Chondrocyte (in vitro differentiated cells): ENCODE results near the gene CEL. TPM values are rescaled to one million over a fixed set of nuclear protein-coding genes. Genes with fewer than 3 reads are reported as not detected.

Source experiments
- DNase-seq: peaks from one replicate; pipeline ENCODE4 v3.0.0; 2021; ENCODE audit warnings: mixed read lengths, low spot score
- H3K27ac Mint-ChIP-seq: one replicate; pipeline ENCODE4 v1.8.0; 2021; ENCODE audit warnings: mild to moderate bottlenecking, moderate library complexity, mixed read lengths; ENCODE audit not compliant: unreplicated experiment
- H3K27me3 Mint-ChIP-seq: 2 replicates; pipeline ENCODE4 v1.8.0; 2021; ENCODE audit warnings: low read depth, mixed read lengths
- H3K36me3 Mint-ChIP-seq: 2 replicates; pipeline ENCODE4 v1.8.0; 2021; ENCODE audit warnings: low read depth, mixed read lengths
- H3K4me1 Mint-ChIP-seq: 2 replicates; pipeline ENCODE4 v1.8.0; 2021; ENCODE audit warnings: low read depth, mild to moderate bottlenecking, mixed read lengths
- H3K4me3 Mint-ChIP-seq: one replicate; pipeline ENCODE4 v1.8.0; 2021; ENCODE audit warnings: mild to moderate bottlenecking, moderate library complexity, mixed read lengths; ENCODE audit not compliant: unreplicated experiment
- H3K9me3 Mint-ChIP-seq: 2 replicates; pipeline ENCODE4 v1.8.0; 2021; ENCODE audit warnings: low read depth, mixed read lengths
- total RNA-seq: library from RNA; stranded (reverse); gene quantifications from 3 replicates; pipeline ENCODE4 v1.2.1, GENCODE V29; 2021
- TF ChIP-seq, protein P1 (sequence below): fragments of 200-600 bp; sonication (generic); IDR thresholded peaks from 2 replicates; pipeline ENCODE4 v1.5.0; 2021; ENCODE audit warnings: antibody characterized with exemption, mild to moderate bottlenecking, moderate library complexity

CEL gene
- total RNA-seq, 1 donor from 2014 or later, result 0.87 TPM

DNA sequence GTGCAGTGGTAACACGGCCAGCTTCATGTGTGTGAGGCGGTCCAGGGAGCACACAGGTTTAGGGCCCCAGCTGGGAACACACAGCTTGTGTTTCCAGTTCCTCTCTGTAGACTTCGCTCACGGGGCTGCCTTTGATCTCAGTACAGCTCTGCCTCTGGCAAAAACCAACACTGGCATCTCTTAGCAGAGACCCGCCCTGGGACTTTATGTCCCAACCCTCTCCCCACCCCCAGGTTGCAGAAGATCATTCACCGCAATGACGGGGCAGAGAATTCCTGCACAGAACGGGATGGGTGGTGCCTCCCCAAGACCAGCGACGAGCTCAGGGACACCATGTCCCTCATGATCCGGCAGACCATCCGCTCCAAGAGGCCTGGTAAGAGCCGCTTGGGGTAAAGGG, 5.2 kb upstream of the CEL start:
- TF ChIP-seq, protein P1, sequence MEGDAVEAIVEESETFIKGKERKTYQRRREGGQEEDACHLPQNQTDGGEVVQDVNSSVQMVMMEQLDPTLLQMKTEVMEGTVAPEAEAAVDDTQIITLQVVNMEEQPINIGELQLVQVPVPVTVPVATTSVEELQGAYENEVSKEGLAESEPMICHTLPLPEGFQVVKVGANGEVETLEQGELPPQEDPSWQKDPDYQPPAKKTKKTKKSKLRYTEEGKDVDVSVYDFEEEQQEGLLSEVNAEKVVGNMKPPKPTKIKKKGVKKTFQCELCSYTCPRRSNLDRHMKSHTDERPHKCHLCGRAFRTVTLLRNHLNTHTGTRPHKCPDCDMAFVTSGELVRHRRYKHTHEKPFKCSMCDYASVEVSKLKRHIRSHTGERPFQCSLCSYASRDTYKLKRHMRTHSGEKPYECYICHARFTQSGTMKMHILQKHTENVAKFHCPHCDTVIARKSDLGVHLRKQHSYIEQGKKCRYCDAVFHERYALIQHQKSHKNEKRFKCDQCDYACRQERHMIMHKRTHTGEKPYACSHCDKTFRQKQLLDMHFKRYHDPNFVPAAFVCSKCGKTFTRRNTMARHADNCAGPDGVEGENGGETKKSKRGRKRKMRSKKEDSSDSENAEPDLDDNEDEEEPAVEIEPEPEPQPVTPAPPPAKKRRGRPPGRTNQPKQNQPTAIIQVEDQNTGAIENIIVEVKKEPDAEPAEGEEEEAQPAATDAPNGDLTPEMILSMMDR, result no peak
- no peak overlapping the region for H3K27ac Mint-ChIP-seq
- no peaks in the 10 kb centered on the region for H3K9me3 Mint-ChIP-seq
- peaks cover 44% of the 10 kb centered on the region for H3K4me1 Mint-ChIP-seq
- peaks cover 33% of the 10 kb centered on the region for H3K36me3 Mint-ChIP-seq
- no peaks in the 10 kb centered on the region for H3K27me3 Mint-ChIP-seq
- DNase-seq, result no peak
- H3K4me3 Mint-ChIP-seq, result no peak overlapping the region

DNA sequence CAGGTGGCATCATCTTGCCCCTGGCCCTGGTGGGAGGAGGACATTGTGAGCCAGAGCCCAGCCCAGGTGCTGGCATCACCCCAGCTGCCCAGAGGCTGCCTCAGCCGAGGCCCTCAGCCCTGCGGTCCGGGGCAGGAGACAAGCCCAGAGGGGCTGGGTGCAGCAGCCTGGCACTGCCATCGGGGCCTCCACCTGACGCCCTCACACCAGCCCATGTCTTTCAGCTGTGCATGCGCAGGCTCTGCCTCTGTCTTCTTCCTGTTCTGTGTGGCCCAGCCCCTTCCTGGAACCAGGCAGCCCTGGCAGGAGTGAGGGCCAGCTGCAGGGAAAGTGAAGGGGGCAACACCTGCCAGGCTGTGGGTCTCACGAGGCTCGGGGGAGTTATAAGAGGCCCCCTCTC, 4.8 kb upstream of the CEL start:
- no peak overlapping the region for H3K4me3 Mint-ChIP-seq
- peaks cover 31% of the 10 kb centered on the region for H3K36me3 Mint-ChIP-seq
- no peaks in the 10 kb centered on the region for H3K9me3 Mint-ChIP-seq
- TF ChIP-seq, protein P1, result no peak
- H3K4me1 Mint-ChIP-seq, result peaks cover 44% of the 10 kb centered on the region
- DNase-seq, result peak; percentile 87
- H3K27me3 Mint-ChIP-seq, result no peaks in the 10 kb centered on the region
- no peak overlapping the region for H3K27ac Mint-ChIP-seq

DNA sequence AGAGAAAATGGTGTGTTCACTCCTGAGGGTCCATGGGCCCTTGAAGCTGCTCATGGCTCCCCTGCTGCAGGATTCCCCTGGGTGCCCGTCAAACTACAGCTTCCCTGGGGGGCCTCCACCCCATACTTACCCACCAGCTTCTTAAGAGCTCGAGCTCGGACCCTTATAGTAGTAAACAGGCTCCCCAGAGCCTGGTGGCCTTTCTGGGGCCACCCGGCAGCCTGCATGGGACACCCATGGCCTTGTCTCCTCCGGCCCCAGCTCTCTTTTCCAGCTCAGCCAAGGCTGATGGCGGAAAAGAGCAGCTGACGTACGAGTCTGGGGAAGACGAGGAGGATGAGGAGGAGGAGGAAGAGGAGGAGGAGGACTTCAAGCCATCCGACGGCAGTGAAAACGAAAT, 4.2 kb upstream of the CEL start:
- TF ChIP-seq, protein P1, result no peak
- Mint-ChIP-seq H3K4me1 (peaks cover 44% of the 10 kb centered on the region), H3K4me3 (no peak overlapping the region), H3K36me3 (peaks cover 28% of the 10 kb centered on the region), H3K9me3 (no peaks in the 10 kb centered on the region), H3K27ac (no peak overlapping the region), H3K27me3 (no peaks in the 10 kb centered on the region)
- peak; percentile 58 for DNase-seq

DNA sequence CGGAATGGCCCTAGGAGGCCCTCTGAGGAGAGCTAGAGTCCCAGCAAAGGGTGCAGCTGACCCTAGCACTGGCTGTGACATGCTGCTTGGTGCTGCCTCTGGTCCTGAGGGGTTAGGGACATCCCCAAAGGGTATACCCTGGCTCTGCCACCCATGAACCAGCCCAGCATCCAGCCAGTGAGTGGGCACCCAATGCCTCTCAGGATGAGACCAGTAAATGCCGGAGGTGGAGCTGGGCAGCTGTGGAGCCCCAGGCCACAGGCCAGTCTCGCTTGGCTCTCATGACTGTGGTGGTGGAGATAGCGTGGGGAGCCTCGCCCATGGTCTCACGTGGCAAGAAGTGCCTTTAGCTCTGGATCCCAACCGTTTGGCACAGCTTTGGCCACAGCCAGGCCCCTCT, 3.7 kb upstream of the CEL start:
- peaks cover 28% of the 10 kb centered on the region for H3K36me3 Mint-ChIP-seq

DNA sequence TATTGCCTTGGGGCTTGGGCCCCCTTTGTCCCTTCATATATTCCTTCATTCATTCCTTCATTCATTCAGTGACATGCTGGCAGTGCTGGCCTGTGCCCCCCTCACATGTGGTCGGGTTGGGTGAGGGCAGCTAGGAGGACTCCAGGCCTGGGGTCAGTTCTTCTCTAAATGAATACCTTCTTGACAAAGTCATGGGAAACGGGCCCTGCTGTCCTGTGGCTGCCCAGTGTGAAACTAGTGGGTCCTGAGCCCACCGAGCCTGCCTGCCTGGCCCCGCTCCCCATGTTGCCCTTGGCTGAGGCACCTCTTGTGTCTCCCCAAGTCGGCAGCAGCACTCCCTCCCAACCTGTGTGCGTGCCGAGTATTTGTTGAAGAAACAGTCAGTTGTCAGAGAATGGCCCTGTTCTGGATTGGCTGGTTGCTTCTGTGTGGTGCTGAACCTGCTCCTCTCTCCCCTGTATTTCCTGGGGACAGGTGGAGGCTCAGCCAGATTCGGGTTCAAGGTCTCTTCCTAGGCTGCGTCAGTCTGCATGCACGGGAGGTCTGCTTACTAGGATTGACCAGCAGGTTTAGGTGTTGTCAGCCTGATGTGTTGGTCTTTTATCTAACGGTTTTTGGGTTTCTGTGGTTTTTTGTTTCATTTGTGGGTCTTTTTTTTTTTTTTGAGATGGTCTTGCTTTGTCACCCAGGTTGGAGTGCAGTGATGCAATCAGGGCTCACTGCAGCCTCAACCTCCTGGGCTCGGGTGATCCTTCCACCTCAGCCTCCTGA, 3.0 kb upstream of the CEL start:
- H3K4me1 Mint-ChIP-seq, result peaks cover 43% of the 10 kb centered on the region
- DNase-seq, result peak; percentile 60
- peaks cover 25% of the 10 kb centered on the region for H3K36me3 Mint-ChIP-seq
- no peaks in the 10 kb centered on the region for H3K9me3 Mint-ChIP-seq
- no peaks in the 10 kb centered on the region for H3K27me3 Mint-ChIP-seq
- H3K27ac Mint-ChIP-seq, result no peak overlapping the region
- TF ChIP-seq, protein P1, result no peak
- no peak overlapping the region for H3K4me3 Mint-ChIP-seq

More for the DNA sequence above, 3.7 kb upstream of the CEL start:
- Mint-ChIP-seq H3K4me3 (no peak overlapping the region), H3K27me3 (no peaks in the 10 kb centered on the region), H3K27ac (no peak overlapping the region), H3K9me3 (no peaks in the 10 kb centered on the region), H3K4me1 (peaks cover 44% of the 10 kb centered on the region)
- DNase-seq, result peak; percentile 77
- TF ChIP-seq, protein P1, result no peak
